Progenitor cell of endocrine pancreas (in vitro differentiated cells): ENCODE data around the gene MAP2K3. TPM values are rescaled to one million over a fixed set of nuclear protein-coding genes. Genes with fewer than 3 reads are reported as not detected.
A peak's percentile ranks its signal among the peaks of the same experiment; 100 is the strongest.

Source experiments
- DNase-seq: peaks from one replicate; pipeline ENCODE4 v3.0.0; 2021; ENCODE audit warnings: low spot score; ENCODE audit not compliant: unreplicated experiment
- H3K27ac Mint-ChIP-seq: 2 replicates; pipeline ENCODE4 v1.8.0; 2021; ENCODE audit warnings: mild to moderate bottlenecking, moderate library complexity, mixed read lengths
- H3K27me3 Mint-ChIP-seq: 2 replicates; pipeline ENCODE4 v1.8.0; 2021; ENCODE audit warnings: mixed read lengths
- H3K36me3 Mint-ChIP-seq: 2 replicates; pipeline ENCODE4 v1.8.0; 2022; ENCODE audit warnings: mixed read lengths; ENCODE audit not compliant: insufficient read depth
- H3K4me1 Mint-ChIP-seq: 2 replicates; pipeline ENCODE4 v1.8.0; 2021; ENCODE audit warnings: low read depth, mixed read lengths
- H3K4me3 Mint-ChIP-seq: 2 replicates; pipeline ENCODE4 v1.8.0; 2021; ENCODE audit warnings: low read depth, mild to moderate bottlenecking, moderate library complexity, mixed read lengths
- H3K9me3 Mint-ChIP-seq: 2 replicates; pipeline ENCODE4 v1.8.0; 2021; ENCODE audit warnings: low read depth, mixed read lengths
- long read RNA-seq: library from polyadenylated mRNA; unstranded; transcript quantifications from one replicate; pipeline ENCODE4 v2.0.0, GENCODE V29; 2020
- total RNA-seq: library from RNA; stranded (reverse); gene quantifications from 2 replicates; pipeline ENCODE4 v1.2.1, GENCODE V29; 2021
- TF ChIP-seq, protein P1 (sequence below): fragments of 200-600 bp; sonication (generic); IDR thresholded peaks from one replicate; pipeline ENCODE4 v1.5.0; 2021; ENCODE audit warnings: antibody characterized with exemption, mild to moderate bottlenecking; ENCODE audit not compliant: unreplicated experiment

The MAP2K3 gene
- total RNA-seq, result 24.7 and 26.2 TPM in 2 replicates
- long read RNA-seq, transcript MAP2K3-202 (12 exons, 2,303 nt), result major isoform, 10 of 17 reads
- long read RNA-seq, partial matches to known transcripts, result 4 of 17 reads
- long read RNA-seq, other reads (novel, unspliced or antisense), result 1 of 17 reads

GRCh38 chr17:21284319-21285163 lies at the start of gene MAP2K3:
Gene MAP2K3 (plus strand): TSS chr17:21284711. CDS start chr17:21284921, 210 bp downstream.
- Mint-ChIP-seq H3K9me3 (no peaks in the 10 kb centered on the region), H3K4me1 (peaks cover 16% of the 10 kb centered on the region), H3K27ac (peak within 1 kb of the TSS; percentile 0), H3K27me3 (peaks cover 34% of the 10 kb centered on the region), H3K36me3 (no peaks in the 10 kb centered on the region), H3K4me3 (peak within 1 kb of the TSS; percentile 85)
- TF ChIP-seq, protein P1, sequence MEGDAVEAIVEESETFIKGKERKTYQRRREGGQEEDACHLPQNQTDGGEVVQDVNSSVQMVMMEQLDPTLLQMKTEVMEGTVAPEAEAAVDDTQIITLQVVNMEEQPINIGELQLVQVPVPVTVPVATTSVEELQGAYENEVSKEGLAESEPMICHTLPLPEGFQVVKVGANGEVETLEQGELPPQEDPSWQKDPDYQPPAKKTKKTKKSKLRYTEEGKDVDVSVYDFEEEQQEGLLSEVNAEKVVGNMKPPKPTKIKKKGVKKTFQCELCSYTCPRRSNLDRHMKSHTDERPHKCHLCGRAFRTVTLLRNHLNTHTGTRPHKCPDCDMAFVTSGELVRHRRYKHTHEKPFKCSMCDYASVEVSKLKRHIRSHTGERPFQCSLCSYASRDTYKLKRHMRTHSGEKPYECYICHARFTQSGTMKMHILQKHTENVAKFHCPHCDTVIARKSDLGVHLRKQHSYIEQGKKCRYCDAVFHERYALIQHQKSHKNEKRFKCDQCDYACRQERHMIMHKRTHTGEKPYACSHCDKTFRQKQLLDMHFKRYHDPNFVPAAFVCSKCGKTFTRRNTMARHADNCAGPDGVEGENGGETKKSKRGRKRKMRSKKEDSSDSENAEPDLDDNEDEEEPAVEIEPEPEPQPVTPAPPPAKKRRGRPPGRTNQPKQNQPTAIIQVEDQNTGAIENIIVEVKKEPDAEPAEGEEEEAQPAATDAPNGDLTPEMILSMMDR, result no peak
- peak; percentile 97 for DNase-seq

DNA sequence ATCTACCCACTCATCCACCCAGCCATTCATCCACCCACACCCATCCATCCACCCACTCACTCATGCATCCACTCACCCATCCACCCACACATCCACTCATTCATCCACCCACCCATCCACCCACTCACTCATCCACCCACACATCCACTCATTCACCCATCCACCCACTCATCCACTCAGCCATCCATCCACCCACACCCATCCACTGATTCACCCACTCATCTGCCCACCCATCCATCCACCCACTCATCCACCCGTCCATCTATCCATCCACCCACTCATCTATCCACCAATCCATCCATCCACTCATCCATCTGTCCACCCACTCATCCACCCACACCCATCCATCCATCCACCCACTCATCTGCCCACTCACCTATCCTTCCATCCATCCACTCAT lies 48.6 kb upstream of the MAP2K3 start:
- no peak overlapping the region for H3K4me3 Mint-ChIP-seq
- no peaks in the 10 kb centered on the region for H3K36me3 Mint-ChIP-seq
- H3K27ac Mint-ChIP-seq, result no peak overlapping the region
- TF ChIP-seq, protein P1, result no peak
- H3K27me3 Mint-ChIP-seq, result peaks cover 3% of the 10 kb centered on the region
- H3K9me3 Mint-ChIP-seq, result peaks cover 5% of the 10 kb centered on the region
- no peak for DNase-seq
- H3K4me1 Mint-ChIP-seq, result no peaks in the 10 kb centered on the region

- Mint-ChIP-seq H3K27ac (no peak overlapping the region), H3K4me1 (no peaks in the 10 kb centered on the region), H3K9me3 (no peaks in the 10 kb centered on the region), H3K4me3 (no peak overlapping the region), H3K36me3 (no peaks in the 10 kb centered on the region), H3K27me3 (peaks cover 3% of the 10 kb centered on the region)
- TF ChIP-seq, protein P1, result peak; percentile 61
- no peak for DNase-seq
Observed at GRCh38 chr17:21239680-21240368, 44.7 kb upstream of the MAP2K3 start.

GRCh38 chr17:21240369-21241055 lies 44.0 kb upstream of the MAP2K3 start:
- Mint-ChIP-seq H3K9me3 (no peaks in the 10 kb centered on the region), H3K27me3 (peaks cover 3% of the 10 kb centered on the region), H3K4me3 (no peak overlapping the region), H3K36me3 (no peaks in the 10 kb centered on the region), H3K4me1 (no peaks in the 10 kb centered on the region), H3K27ac (no peak overlapping the region)
- TF ChIP-seq, protein P1, result no peak
- DNase-seq, result no peak

- no peak overlapping the region for H3K27ac Mint-ChIP-seq
- no peaks in the 10 kb centered on the region for H3K4me1 Mint-ChIP-seq
- H3K9me3 Mint-ChIP-seq, result no peaks in the 10 kb centered on the region
- TF ChIP-seq, protein P1, result no peak
- DNase-seq, result no peak
- H3K4me3 Mint-ChIP-seq, result no peak overlapping the region
- peaks cover 3% of the 10 kb centered on the region for H3K27me3 Mint-ChIP-seq
- no peaks in the 10 kb centered on the region for H3K36me3 Mint-ChIP-seq
Observed at GRCh38 chr17:21241564-21241963, 42.9 kb upstream of the MAP2K3 start.
